Prostate gland (tissue), 2 donors: ENCODE results near the gene ISCU.

Source experiments
- POLR2AphosphoS5 ChIP-seq: sonication (generic); formaldehyde crosslinking; IDR thresholded peaks from one replicate; pipeline ENCODE4 v1.6.1; 2017; ENCODE audit warnings: antibody characterized with exemption
- TF ChIP-seq, protein P1 (sequence below), 4 experiments: fragments of 200-600 bp in 2 of 4; fragments of 450-650 bp in 2 of 4; sonication (generic) in 2 of 4; IDR thresholded peaks; 1 replicate in 3 of 4; 2 replicates in 1 of 4; pipeline ENCODE4 v1.5.1; 2016 to 2019; ENCODE audit warnings: antibody characterized with exemption in 4 of 4, mild to moderate bottlenecking in 2 of 4, moderate library complexity in 2 of 4

DNA sequence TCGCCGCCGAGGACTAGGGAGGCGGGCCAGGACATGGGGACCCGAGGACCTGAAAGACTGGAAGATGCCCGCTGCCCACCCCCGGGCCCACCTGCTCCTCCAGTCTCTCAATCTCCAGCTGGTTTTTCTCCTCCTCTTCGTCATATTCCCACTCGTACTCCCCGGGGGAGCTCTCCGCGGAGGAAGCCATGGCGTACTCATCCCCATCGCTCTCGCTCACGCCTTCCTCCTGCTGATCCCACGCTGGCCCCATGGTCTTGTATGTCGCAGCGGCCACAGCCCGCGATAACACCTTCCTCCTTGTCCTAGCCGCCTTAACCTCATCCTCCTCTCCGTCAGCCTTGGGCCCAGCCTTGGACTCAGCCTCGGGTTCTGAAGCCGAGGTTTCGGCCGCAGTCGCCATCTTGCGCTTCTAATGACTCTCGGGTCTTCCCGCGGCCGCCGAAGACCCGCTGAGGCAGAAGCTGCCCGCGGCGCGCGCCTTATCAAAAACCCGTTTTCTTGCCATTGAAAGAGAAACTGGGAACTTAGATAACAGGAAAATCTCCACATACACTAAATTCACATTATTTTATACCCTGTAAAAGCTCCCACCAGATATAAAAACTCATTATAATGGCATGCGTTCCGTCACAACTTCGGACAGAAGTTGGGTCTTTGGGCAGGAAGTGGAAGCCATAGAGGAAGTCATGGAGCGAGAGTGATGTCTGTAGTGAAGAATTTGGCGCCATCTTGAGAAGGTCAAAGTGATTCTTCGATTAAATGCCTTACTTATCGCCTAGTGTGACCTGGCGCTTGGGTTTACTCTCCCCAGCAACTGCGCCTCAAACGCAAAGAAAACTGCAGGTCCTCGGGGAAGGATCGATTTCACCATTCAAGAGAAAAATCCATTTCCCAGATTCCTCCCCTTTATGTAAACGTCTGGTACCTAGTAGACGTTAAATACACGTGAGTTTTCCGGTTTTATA lies 1.4 kb upstream of the ISCU start, which contains the start of gene SART3:
- TF ChIP-seq, protein P1, sequence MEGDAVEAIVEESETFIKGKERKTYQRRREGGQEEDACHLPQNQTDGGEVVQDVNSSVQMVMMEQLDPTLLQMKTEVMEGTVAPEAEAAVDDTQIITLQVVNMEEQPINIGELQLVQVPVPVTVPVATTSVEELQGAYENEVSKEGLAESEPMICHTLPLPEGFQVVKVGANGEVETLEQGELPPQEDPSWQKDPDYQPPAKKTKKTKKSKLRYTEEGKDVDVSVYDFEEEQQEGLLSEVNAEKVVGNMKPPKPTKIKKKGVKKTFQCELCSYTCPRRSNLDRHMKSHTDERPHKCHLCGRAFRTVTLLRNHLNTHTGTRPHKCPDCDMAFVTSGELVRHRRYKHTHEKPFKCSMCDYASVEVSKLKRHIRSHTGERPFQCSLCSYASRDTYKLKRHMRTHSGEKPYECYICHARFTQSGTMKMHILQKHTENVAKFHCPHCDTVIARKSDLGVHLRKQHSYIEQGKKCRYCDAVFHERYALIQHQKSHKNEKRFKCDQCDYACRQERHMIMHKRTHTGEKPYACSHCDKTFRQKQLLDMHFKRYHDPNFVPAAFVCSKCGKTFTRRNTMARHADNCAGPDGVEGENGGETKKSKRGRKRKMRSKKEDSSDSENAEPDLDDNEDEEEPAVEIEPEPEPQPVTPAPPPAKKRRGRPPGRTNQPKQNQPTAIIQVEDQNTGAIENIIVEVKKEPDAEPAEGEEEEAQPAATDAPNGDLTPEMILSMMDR (IDR thresholded peaks at IDR 0.05) = no peak
- TF ChIP-seq POLR2AphosphoS5 = peak; percentile 94
